CMK (cell line): ENCODE results near the gene ABCF2.

Source experiments
- DNase-seq: peaks from one replicate; pipeline ENCODE4 v3.0.0-alpha.2; 2010; ENCODE audit warnings: low read depth

The ABCF2 gene

GRCh38 chr7:151252961-151253711 lies 26.1 kb upstream of the ABCF2 start:
- no peak for DNase-seq

GRCh38 chr7:151252561-151252835 lies 25.5 kb upstream of the ABCF2 start:
- no peak for DNase-seq

- DNase-seq, result no peak
Observed at GRCh38 chr7:151251689-151252560, 24.9 kb upstream of the ABCF2 start.

GRCh38 chr7:151251328-151251688 lies 24.3 kb upstream of the ABCF2 start:
- DNase-seq, result no peak

- no peak for DNase-seq
Observed at GRCh38 chr7:151250181-151251132, 23.5 kb upstream of the ABCF2 start.

- DNase-seq, result no peak
Observed at GRCh38 chr7:151249732-151250072, 22.7 kb upstream of the ABCF2 start.

GRCh38 chr7:151249034-151249731 lies 22.2 kb upstream of the ABCF2 start:
- no peak for DNase-seq

GRCh38 chr7:151248346-151249033 lies 21.5 kb upstream of the ABCF2 start, which contains the start of gene SMARCD3:
Gene SMARCD3, minus strand, starts transcription at chr7:151248694. Its CDS starts 132 bp downstream, at chr7:151248562.
- no peak for DNase-seq

GRCh38 chr7:151247611-151248345 lies 20.8 kb upstream of the ABCF2 start:
- DNase-seq, result no peak

GRCh38 chr7:151246851-151247580 lies 20.0 kb upstream of the ABCF2 start:
- DNase-seq, result no peak

GRCh38 chr7:151246102-151246850 lies 19.3 kb upstream of the ABCF2 start:
- no peak for DNase-seq

GRCh38 chr7:151245360-151246101 lies 18.5 kb upstream of the ABCF2 start:
- no peak for DNase-seq

- no peak for DNase-seq
Observed at GRCh38 chr7:151244841-151245346, 17.9 kb upstream of the ABCF2 start.

- no peak for DNase-seq
Observed at GRCh38 chr7:151244196-151244840, 17.3 kb upstream of the ABCF2 start.

GRCh38 chr7:151243408-151244195 lies 16.6 kb upstream of the ABCF2 start:
- no peak for DNase-seq

- DNase-seq, result no peak
Observed at GRCh38 chr7:151243045-151243349, 16.0 kb upstream of the ABCF2 start.
